SKM-1 treated with dmso at 0.1 percent for 144 hours (cell line): ENCODE measurements around the gene AGAP3.

ENCODE experiments used
- DNase-seq: peaks from one replicate; lab custom pipeline; 2025; ENCODE audit not compliant: unreplicated experiment; lab: John Stamatoyannopoulos, UW

AGAP3 gene

GRCh38 chr7:151122796-151123157 lies 36.5 kb downstream of the AGAP3 start:
- DNase-seq: no peak

- DNase-seq: no peak
Measured at GRCh38 chr7:151123158-151123821, 37.0 kb downstream of the AGAP3 start.

- peak; percentile 19 for DNase-seq
Measured at GRCh38 chr7:151123822-151124464, 37.7 kb downstream of the AGAP3 start.

- no peak for DNase-seq
Measured at GRCh38 chr7:151124481-151124880, 38.2 kb downstream of the AGAP3 start.

- DNase-seq: no peak
Measured at GRCh38 chr7:151124899-151125399, 38.7 kb downstream of the AGAP3 start.

GRCh38 chr7:151125470-151125845 lies 39.2 kb downstream of the AGAP3 start:
- DNase-seq: no peak

GRCh38 chr7:151125846-151126481 lies 39.7 kb downstream of the AGAP3 start:
- no peak for DNase-seq

- DNase-seq: no peak
Measured at GRCh38 chr7:151126491-151127137, 40.3 kb downstream of the AGAP3 start.

GRCh38 chr7:151128144-151128543 lies 41.9 kb downstream of the AGAP3 start:
- DNase-seq: no peak

GRCh38 chr7:151128716-151129115 lies 42.4 kb downstream of the AGAP3 start:
- DNase-seq: no peak

- DNase-seq: no peak
Measured at GRCh38 chr7:151129117-151129959, 43.1 kb downstream of the AGAP3 start.

- no peak for DNase-seq
Measured at GRCh38 chr7:151129960-151130591, 43.8 kb downstream of the AGAP3 start.

GRCh38 chr7:151130741-151131157 lies 44.5 kb downstream of the AGAP3 start:
- no peak for DNase-seq

GRCh38 chr7:151131224-151131591 lies 44.9 kb downstream of the AGAP3 start:
- no peak for DNase-seq

GRCh38 chr7:151131592-151132293 lies 45.5 kb downstream of the AGAP3 start:
- no peak for DNase-seq

GRCh38 chr7:151132461-151133205 lies 46.4 kb downstream of the AGAP3 start:
- DNase-seq: no peak

GRCh38 chr7:151133266-151133985 lies 47.2 kb downstream of the AGAP3 start:
- DNase-seq: no peak

- DNase-seq: no peak
Measured at GRCh38 chr7:151133986-151134742, 47.9 kb downstream of the AGAP3 start.
